SKM-1 (cell line): ENCODE data around the gene SPRED3.

Experiments used
- DNase-seq: peaks from one replicate; lab custom pipeline; 2025; ENCODE audit not compliant: unreplicated experiment; lab: John Stamatoyannopoulos, UW

Gene SPRED3

GRCh38 chr19:38371081-38371480 lies 17.4 kb upstream of the SPRED3 start:
- DNase-seq = no peak

GRCh38 chr19:38373907-38374331 lies 14.6 kb upstream of the SPRED3 start:
- no peak for DNase-seq

- peak; percentile 98 for DNase-seq
Measured at GRCh38 chr19:38374332-38375097, 14.0 kb upstream of the SPRED3 start, which contains the start of gene PSMD8. PSMD8 (plus strand) TSS chr19:38374571; CDS start chr19:38374602, 31 bp downstream.

GRCh38 chr19:38375098-38375493 lies 13.4 kb upstream of the SPRED3 start:
- no peak for DNase-seq

GRCh38 chr19:38375748-38376147 lies 12.7 kb upstream of the SPRED3 start:
- no peak for DNase-seq

- no peak for DNase-seq
Measured at GRCh38 chr19:38376576-38376975, 11.9 kb upstream of the SPRED3 start.

- DNase-seq = no peak
Measured at GRCh38 chr19:38377052-38377451, 11.4 kb upstream of the SPRED3 start.

GRCh38 chr19:38378866-38379265 lies 9.6 kb upstream of the SPRED3 start:
- DNase-seq = no peak

- DNase-seq = no peak
Measured at GRCh38 chr19:38381138-38381537, 7.4 kb upstream of the SPRED3 start.

GRCh38 chr19:38383184-38383583 lies 5.3 kb upstream of the SPRED3 start:
- DNase-seq = no peak

- DNase-seq = no peak
Measured at GRCh38 chr19:38383743-38384142, 4.8 kb upstream of the SPRED3 start.

- no peak for DNase-seq
Measured at GRCh38 chr19:38384209-38385027, 4.1 kb upstream of the SPRED3 start.

- DNase-seq = no peak
Measured at GRCh38 chr19:38385057-38385803, 3.3 kb upstream of the SPRED3 start.

- no peak for DNase-seq
Measured at GRCh38 chr19:38385804-38386257, 2.7 kb upstream of the SPRED3 start.

- DNase-seq = no peak
Measured at GRCh38 chr19:38386300-38386970, 2.1 kb upstream of the SPRED3 start.

GRCh38 chr19:38386971-38387549 lies 1.4 kb upstream of the SPRED3 start:
- DNase-seq = no peak

GRCh38 chr19:38387550-38388348 lies 748 bp upstream of the SPRED3 start, which contains the start of gene GGN:
GGN (minus strand) TSS chr19:38388034; CDS start chr19:38387261, 773 bp downstream.
- DNase-seq = peak; percentile 19

- no peak for DNase-seq
Measured at GRCh38 chr19:38389101-38389925, 816 bp downstream of the SPRED3 start.
